Activated CD4-positive, alpha-beta memory T cell treated with anti-CD3 and anti-CD28 coated beads for 36 hours (primary cell): ENCODE data around the gene LTB4R. TPM values are rescaled to one million over a fixed set of nuclear protein-coding genes. Genes with fewer than 3 reads are reported as not detected.

Experiments
- CTCF ChIA-PET: fragments of 350-600 bp; sonication (Branson Sonifier 250); formaldehyde crosslinking; loops from one replicate; lab custom pipeline; 2021; ENCODE audit warnings: antibody characterized with exemption, inconsistent platforms; lab: Charles Lee
- POLR2A ChIA-PET: fragments of 350-600 bp; sonication (Branson Sonifier 250); formaldehyde crosslinking; loops from one replicate; lab custom pipeline; 2021; ENCODE audit warnings: antibody characterized with exemption; lab: Charles Lee
- DNase-seq: peaks from one replicate; pipeline ENCODE4 v3.0.0-alpha.2; 2020
- H3K27ac Mint-ChIP-seq: one replicate; pipeline ENCODE4 v1.8.0; 2021; ENCODE audit warnings: mixed read lengths
- H3K27me3 Mint-ChIP-seq: one replicate; pipeline ENCODE4 v1.8.0; 2021; ENCODE audit warnings: mixed read lengths
- H3K36me3 Mint-ChIP-seq: one replicate; pipeline ENCODE4 v1.8.0; 2021; ENCODE audit warnings: mixed read lengths
- H3K4me1 Mint-ChIP-seq: one replicate; pipeline ENCODE4 v1.8.0; 2021; ENCODE audit warnings: low read depth, mixed read lengths
- H3K4me3 Mint-ChIP-seq: one replicate; pipeline ENCODE4 v1.8.0; 2021; ENCODE audit warnings: mild to moderate bottlenecking, mixed read lengths
- H3K9me3 Mint-ChIP-seq: one replicate; pipeline ENCODE4 v1.8.0; 2021; ENCODE audit warnings: mixed read lengths
- intact Hi-C: fragments of 100-400 bp; cut with micrococcal nuclease; formaldehyde crosslinking; loops from one replicate; pipeline ENCODE4 v1.15.1; 2023
- total RNA-seq, 2 experiments: library from RNA; stranded (reverse); gene quantifications; one replicate each; pipeline ENCODE4 v1.2.3, GENCODE V29; 2021

LTB4R gene
- total RNA-seq, 2 experiments from 2014 or later: 15.4 to 16.7 TPM

- H3K27me3 Mint-ChIP-seq: peaks cover 39% of the 10 kb centered on the region
- ChIA-PET POLR2A (interaction anchor here (0.9 to 3.0 kb wide), 2 partner anchors 23 to 69 kb away, joined by 3 to 9 read pairs; no protein-coding TSS in a partner anchor), CTCF (interaction anchor here (0.8 to 7.4 kb wide), 8 partner anchors 10 to 74 kb away, joined by 3 to 58 read pairs (median 6); partner anchors contain the start of genes ADCY4, CIDEB, KHNYN and LTB4R2)
- peaks cover 18% of the 10 kb centered on the region for H3K4me1 Mint-ChIP-seq
- no peak overlapping the region for H3K4me3 Mint-ChIP-seq
- DNase-seq: no peak
- peaks cover 4% of the 10 kb centered on the region for H3K36me3 Mint-ChIP-seq
- H3K27ac Mint-ChIP-seq: no peak overlapping the region
- intact Hi-C loops: no loop called here
- H3K9me3 Mint-ChIP-seq: no peaks in the 10 kb centered on the region
Measured at GRCh38 chr14:24362241-24362960, 51.1 kb downstream of the LTB4R start.

- ChIA-PET CTCF (interaction anchor here (1.2 to 7.4 kb wide), 4 partner anchors 30 to 73 kb away, joined by 3 to 58 read pairs (median 10); partner anchors contain the start of genes ADCY4, KHNYN and LTB4R2), POLR2A (interaction anchor here (3.0 kb wide), 1 partner anchor 68 kb away, joined by 9 read pairs; no protein-coding TSS in a partner anchor)
- Mint-ChIP-seq H3K36me3 (peaks cover 4% of the 10 kb centered on the region), H3K27me3 (peaks cover 43% of the 10 kb centered on the region), H3K27ac (no peak overlapping the region), H3K4me3 (no peak overlapping the region), H3K9me3 (no peaks in the 10 kb centered on the region), H3K4me1 (peaks cover 24% of the 10 kb centered on the region)
- intact Hi-C loops: no loop called here
- DNase-seq: no peak
Measured at GRCh38 chr14:24363401-24363800, 52.1 kb downstream of the LTB4R start.

GRCh38 chr14:24364841-24365240 lies 53.5 kb downstream of the LTB4R start:
- Mint-ChIP-seq H3K27ac (no peak overlapping the region), H3K36me3 (peaks cover 3% of the 10 kb centered on the region), H3K4me3 (no peak overlapping the region), H3K27me3 (peaks cover 44% of the 10 kb centered on the region), H3K9me3 (no peaks in the 10 kb centered on the region), H3K4me1 (peaks cover 24% of the 10 kb centered on the region)
- no peak for DNase-seq
- intact Hi-C loops: loop anchor here (1.0 to 5.0 kb wide), 2 partner anchors 33 to 66 kb away; no protein-coding TSS in a partner anchor
- ChIA-PET POLR2A (interaction anchor here (2.0 kb wide), 1 partner anchor 66 kb away, joined by 19 read pairs; the partner anchor contains the start of genes CBLN3 and KHNYN), CTCF (interaction anchor here (0.8 to 2.3 kb wide), 9 partner anchors 23 to 69 kb away, joined by 3 to 129 read pairs (median 8); partner anchors contain the start of genes CBLN3 and KHNYN)

- Mint-ChIP-seq H3K4me1 (peaks cover 24% of the 10 kb centered on the region), H3K27ac (no peak overlapping the region), H3K36me3 (no peaks in the 10 kb centered on the region)
Measured at GRCh38 chr14:24365600-24366412, 54.5 kb downstream of the LTB4R start.

GRCh38 chr14:24366413-24366720 lies 55.1 kb downstream of the LTB4R start:
- Mint-ChIP-seq H3K27me3 (peaks cover 44% of the 10 kb centered on the region), H3K9me3 (no peaks in the 10 kb centered on the region), H3K4me1 (peaks cover 24% of the 10 kb centered on the region), H3K4me3 (no peak overlapping the region), H3K27ac (no peak overlapping the region), H3K36me3 (no peaks in the 10 kb centered on the region)
- no peak for DNase-seq
- POLR2A ChIA-PET: interaction anchor here (0.9 to 2.0 kb wide), 3 partner anchors 14 to 124 kb away, joined by 3 to 19 read pairs (median 5); partner anchors contain the start of genes CBLN3, KHNYN and TINF2
- CTCF ChIA-PET: interaction anchor here (0.8 to 2.3 kb wide), 11 partner anchors 27 to 75 kb away, joined by 3 to 129 read pairs (median 9); partner anchors contain the start of genes CBLN3, KHNYN and RIPK3
- intact Hi-C loops: loop anchor here (5.0 kb wide), 1 partner anchor 34 kb away; no protein-coding TSS in a partner anchor

More at GRCh38 chr14:24365600-24366412, 54.5 kb downstream of the LTB4R start:
- intact Hi-C loops: loop anchor here (1.0 to 5.0 kb wide), 2 partner anchors 34 to 65 kb away; no protein-coding TSS in a partner anchor
- Mint-ChIP-seq H3K4me3 (peak overlapping the region; percentile 39), H3K27me3 (peaks cover 44% of the 10 kb centered on the region), H3K9me3 (no peaks in the 10 kb centered on the region)
- CTCF ChIA-PET: interaction anchor here (0.8 to 2.3 kb wide), 16 partner anchors 24 to 75 kb away, joined by 3 to 129 read pairs (median 8); partner anchors contain the start of genes CBLN3, KHNYN and RIPK3
- DNase-seq: peak; percentile 77
- POLR2A ChIA-PET: interaction anchor here (0.9 to 2.0 kb wide), 3 partner anchors 13 to 123 kb away, joined by 3 to 19 read pairs (median 5); partner anchors contain the start of genes CBLN3, KHNYN and TINF2

GRCh38 chr14:24366721-24367513 lies 55.6 kb downstream of the LTB4R start:
- peaks cover 24% of the 10 kb centered on the region for H3K4me1 Mint-ChIP-seq
- H3K9me3 Mint-ChIP-seq: no peaks in the 10 kb centered on the region
- DNase-seq: peak; percentile 34
- H3K36me3 Mint-ChIP-seq: no peaks in the 10 kb centered on the region
- H3K27me3 Mint-ChIP-seq: peaks cover 39% of the 10 kb centered on the region
- ChIA-PET CTCF (interaction anchor here (0.8 to 2.3 kb wide), 11 partner anchors 27 to 74 kb away, joined by 3 to 129 read pairs (median 9); partner anchors contain the start of genes CBLN3, KHNYN and RIPK3), POLR2A (interaction anchor here (0.9 to 2.0 kb wide), 3 partner anchors 14 to 124 kb away, joined by 3 to 19 read pairs (median 5); partner anchors contain the start of genes CBLN3, KHNYN and TINF2)
- H3K4me3 Mint-ChIP-seq: peak overlapping the region; percentile 55
- intact Hi-C loops: loop anchor here (5.0 kb wide), 1 partner anchor 35 kb away; no protein-coding TSS in a partner anchor
- H3K27ac Mint-ChIP-seq: no peak overlapping the region

Other genes with a start within 250 kb of the LTB4R start
- not detected for gene CPNE6, start 239.9 kb upstream of the LTB4R start, total RNA-seq
- 100 to 1,000 TPM; 118 to 125 TPM for gene PCK2, start 217.2 kb upstream of the LTB4R start, total RNA-seq
- gene DCAF11, start 196.7 kb upstream of the LTB4R start, total RNA-seq: 10 to 100 TPM; 85.6 to 91.8 TPM
- 1 to 10 TPM; 1.2 to 1.9 TPM for gene NRL, start 196.6 kb upstream of the LTB4R start, total RNA-seq
- under 1 TPM in 1 of 2 experiments, not detected in 1; 0.86 TPM for gene FITM1, start 180.8 kb upstream of the LTB4R start, total RNA-seq
- 100 to 1,000 TPM; 403 to 427 TPM for gene PSME1, start 175.3 kb upstream of the LTB4R start, total RNA-seq
- 10 to 100 TPM; 40.0 to 40.9 TPM for gene EMC9, start 169.9 kb upstream of the LTB4R start, total RNA-seq
- 100 to 1,000 TPM; 404 to 411 TPM for gene PSME2, start 164.9 kb upstream of the LTB4R start, total RNA-seq
- gene RNF31, start 164.0 kb upstream of the LTB4R start, total RNA-seq: 10 to 100 TPM; 75.5 to 80.4 TPM
- gene IRF9, start 150.2 kb upstream of the LTB4R start, total RNA-seq: 100 to 1,000 TPM; 158 to 172 TPM
- gene REC8, start 139.4 kb upstream of the LTB4R start, total RNA-seq: 10 to 100 TPM; 24.9 to 27.9 TPM
- 10 to 100 TPM; 69.5 to 72.6 TPM for gene IPO4, start 122.7 kb upstream of the LTB4R start, total RNA-seq
- 10 to 100 TPM; 23.7 to 26.7 TPM for gene TM9SF1, start 116.1 kb upstream of the LTB4R start, total RNA-seq
- under 1 TPM in 1 of 2 experiments, not detected in 1; 0.50 TPM for gene TSSK4, start 105.8 kb upstream of the LTB4R start, total RNA-seq
- 10 to 100 TPM; 79.0 to 84.6 TPM for gene CHMP4A, start 98.0 kb upstream of the LTB4R start, total RNA-seq
- gene MDP1, start 95.4 kb upstream of the LTB4R start, total RNA-seq: 10 to 100 TPM; 14.2 to 15.8 TPM
- gene NEDD8, start 79.1 kb upstream of the LTB4R start, total RNA-seq: 100 to 1,000 TPM; 202 to 213 TPM
- 10 to 100 TPM; 56.9 to 64.6 TPM for gene GMPR2, start 78.6 kb upstream of the LTB4R start, total RNA-seq
- 100 to 1,000 TPM in 1 of 2 experiments, 10 to 100 TPM in 1; 94.9 to 101 TPM for gene TINF2, start 68.9 kb upstream of the LTB4R start, total RNA-seq
- gene TGM1, start 48.3 kb upstream of the LTB4R start, total RNA-seq: 1 to 10 TPM; 3.7 to 4.5 TPM
- gene RABGGTA, start 39.9 kb upstream of the LTB4R start, total RNA-seq: 10 to 100 TPM; 39.5 to 40.6 TPM
- 10 to 100 TPM; 14.7 to 14.9 TPM for gene DHRS1, start 11.7 kb upstream of the LTB4R start, total RNA-seq
- 10 to 100 TPM; 30.7 to 30.9 TPM for gene NOP9, start 11.7 kb upstream of the LTB4R start, total RNA-seq
- gene CIDEB, start 3.5 kb upstream of the LTB4R start, total RNA-seq: 10 to 100 TPM; 22.6 to 25.8 TPM
- gene LTB4R2, start 1.4 kb upstream of the LTB4R start, total RNA-seq: 1 to 10 TPM; 9.4 to 9.6 TPM
- 1 to 10 TPM; 1.6 to 2.4 TPM for gene ADCY4, start 23.6 kb downstream of the LTB4R start, total RNA-seq
- 10 to 100 TPM; 11.0 to 11.8 TPM for gene RIPK3, start 28.5 kb downstream of the LTB4R start, total RNA-seq
- gene NFATC4, start 56.7 kb downstream of the LTB4R start, total RNA-seq: not detected
- gene NYNRIN, start 87.5 kb downstream of the LTB4R start, total RNA-seq: under 1 TPM; 0.02 to 0.22 TPM
- 1 to 10 TPM; 8.6 to 9.3 TPM for gene CBLN3, start 118.2 kb downstream of the LTB4R start, total RNA-seq
- gene KHNYN, start 118.5 kb downstream of the LTB4R start, total RNA-seq: 10 to 100 TPM; 62.5 to 62.9 TPM
- 10 to 100 TPM; 36.2 to 43.8 TPM for gene SDR39U1, start 131.3 kb downstream of the LTB4R start, total RNA-seq
- not detected for gene CMA1, start 196.8 kb downstream of the LTB4R start, total RNA-seq